Activated T-helper 1 cell treated with anti-CD3 and anti-CD28 coated beads, Interleukin-12 subunit alpha, Interleukin-12 subunit beta, Interleukin-2, Interleukin-4 antibody, amounts not matched to agents 30 ng/mL and 10 ng/mL and 1 ng/mL, durations not matched to agents 14 hours and 24 hours and 36 hours (primary cell): ENCODE data around the gene CAPZA3. TPM values are rescaled to one million over a fixed set of nuclear protein-coding genes. Genes with fewer than 3 reads are reported as not detected.
"Not testable (repeated sequence)": the region's sequence is repeated elsewhere in the genome, so short reads cannot be mapped to it uniquely, and the experiment has no call there.

Source experiments
- DNase-seq: peaks from one replicate; pipeline ENCODE4 v3.0.0; 2021; ENCODE audit warnings: low spot score
- H3K27ac Mint-ChIP-seq: one replicate; pipeline ENCODE4 v1.8.0; 2021; ENCODE audit warnings: mild to moderate bottlenecking, mixed read lengths
- H3K27me3 Mint-ChIP-seq: one replicate; pipeline ENCODE4 v1.8.0; 2022; ENCODE audit warnings: mild to moderate bottlenecking, moderate library complexity, mixed read lengths; ENCODE audit not compliant: insufficient read depth
- H3K36me3 Mint-ChIP-seq: one replicate; pipeline ENCODE4 v1.8.0; 2021; ENCODE audit warnings: low read depth, mixed read lengths
- H3K4me1 Mint-ChIP-seq: one replicate; pipeline ENCODE4 v1.8.0; 2021; ENCODE audit warnings: low read depth, mixed read lengths
- H3K4me3 Mint-ChIP-seq: one replicate; pipeline ENCODE4 v1.8.0; 2021; ENCODE audit warnings: mild to moderate bottlenecking, moderate library complexity, mixed read lengths
- H3K9me3 Mint-ChIP-seq: one replicate; pipeline ENCODE4 v1.8.0; 2021; ENCODE audit warnings: mixed read lengths
- intact Hi-C: fragments of 100-400 bp; cut with micrococcal nuclease; formaldehyde crosslinking; loops from one replicate; pipeline ENCODE4 v1.15.1; 2024
- total RNA-seq: library from RNA; stranded (reverse); gene quantifications from 2 replicates; pipeline ENCODE4 v1.2.3, GENCODE V29; 2022

CAPZA3 gene, protein sequence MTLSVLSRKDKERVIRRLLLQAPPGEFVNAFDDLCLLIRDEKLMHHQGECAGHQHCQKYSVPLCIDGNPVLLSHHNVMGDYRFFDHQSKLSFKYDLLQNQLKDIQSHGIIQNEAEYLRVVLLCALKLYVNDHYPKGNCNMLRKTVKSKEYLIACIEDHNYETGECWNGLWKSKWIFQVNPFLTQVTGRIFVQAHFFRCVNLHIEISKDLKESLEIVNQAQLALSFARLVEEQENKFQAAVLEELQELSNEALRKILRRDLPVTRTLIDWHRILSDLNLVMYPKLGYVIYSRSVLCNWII
- not detected in 2 replicates for total RNA-seq

DNA sequence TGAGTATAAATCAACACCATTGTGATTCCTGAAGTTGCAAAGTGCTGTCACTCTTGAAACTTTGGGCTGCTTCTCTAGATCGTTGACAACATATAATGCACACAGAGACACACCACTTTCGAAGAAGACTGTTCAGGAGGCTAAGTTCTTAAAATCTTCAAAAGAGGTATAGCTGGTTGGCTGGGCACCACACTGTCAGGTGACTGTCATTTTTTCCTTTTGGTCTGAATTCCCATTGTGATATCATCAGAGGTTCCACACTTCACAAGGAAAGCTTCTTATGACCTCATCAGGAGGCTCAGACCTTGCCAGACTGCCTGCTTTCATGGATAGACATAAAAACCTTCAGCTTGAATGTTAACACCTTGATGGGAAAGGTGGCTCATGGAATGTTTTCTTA lies at the start of gene CAPZA3, which contains the start of gene PLCZ1:
Gene CAPZA3 (plus strand): TSS at position 301 of the 400 bp plus-strand sequence. CDS start 150 bp downstream, outside the sequence.
Gene PLCZ1 (minus strand): TSS at position 194 of the 400 bp plus-strand sequence. CDS start 641 bp downstream, outside the sequence.
- H3K27me3 Mint-ChIP-seq: no peaks in the 10 kb centered on the region
- intact Hi-C loops: no loop called here
- peaks cover 15% of the 10 kb centered on the region for H3K9me3 Mint-ChIP-seq
- H3K4me1 Mint-ChIP-seq: no peaks in the 10 kb centered on the region
- no peak within 1 kb of the TSS for H3K4me3 Mint-ChIP-seq
- DNase-seq: no peak
- no peak within 1 kb of the TSS for H3K27ac Mint-ChIP-seq
- H3K36me3 Mint-ChIP-seq: no peaks in the 10 kb centered on the region

DNA sequence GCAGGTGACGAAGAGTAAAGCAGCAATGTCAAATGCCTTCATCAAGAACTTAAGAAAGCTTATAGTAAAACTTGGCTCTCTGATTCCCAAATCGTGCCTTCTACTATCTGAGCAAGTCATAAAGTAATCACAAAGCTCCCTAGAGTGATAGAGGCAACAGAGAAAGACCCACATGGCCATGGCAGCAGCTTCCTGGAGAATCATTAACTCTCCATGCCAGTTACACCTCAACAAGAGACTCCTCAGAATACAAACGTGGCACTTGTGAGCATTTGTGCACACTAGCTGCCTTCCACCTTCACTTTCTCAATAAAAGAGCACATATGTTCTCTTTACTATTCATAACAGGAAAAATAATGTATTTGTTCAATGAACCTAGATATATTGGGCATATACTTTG lies 48.1 kb upstream of the CAPZA3 start:
- peaks cover 18% of the 10 kb centered on the region for H3K9me3 Mint-ChIP-seq
- no peaks in the 10 kb centered on the region for H3K4me1 Mint-ChIP-seq
- DNase-seq: no peak
- H3K27ac Mint-ChIP-seq: no peak overlapping the region
- no peak overlapping the region for H3K4me3 Mint-ChIP-seq
- no peaks in the 10 kb centered on the region for H3K36me3 Mint-ChIP-seq
- no peaks in the 10 kb centered on the region for H3K27me3 Mint-ChIP-seq
- intact Hi-C loops: no loop called here

DNA sequence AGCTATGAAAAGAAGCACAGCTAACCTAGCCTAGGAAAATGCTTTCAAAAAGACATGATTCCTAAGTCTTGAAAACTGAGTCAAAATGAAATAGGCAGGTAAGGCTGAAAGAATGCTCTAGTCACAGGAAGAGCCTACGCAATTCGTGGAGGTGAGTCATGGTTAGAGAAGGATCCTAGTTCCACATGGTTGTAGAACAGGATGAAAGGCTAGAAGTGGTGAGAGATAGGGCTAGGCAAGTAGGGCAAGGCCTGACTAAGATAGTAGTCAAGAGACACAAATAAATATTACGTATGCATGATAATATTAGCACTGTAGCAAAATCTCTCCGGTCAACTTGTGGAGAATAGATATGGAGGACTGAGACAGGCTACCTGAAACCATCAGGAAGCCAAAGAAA lies 47.3 kb upstream of the CAPZA3 start:
- Mint-ChIP-seq H3K27ac (no peak overlapping the region), H3K36me3 (no peaks in the 10 kb centered on the region), H3K9me3 (peaks cover 18% of the 10 kb centered on the region), H3K4me3 (no peak overlapping the region), H3K27me3 (no peaks in the 10 kb centered on the region), H3K4me1 (no peaks in the 10 kb centered on the region)
- intact Hi-C loops: no loop called here
- no peak for DNase-seq

DNA sequence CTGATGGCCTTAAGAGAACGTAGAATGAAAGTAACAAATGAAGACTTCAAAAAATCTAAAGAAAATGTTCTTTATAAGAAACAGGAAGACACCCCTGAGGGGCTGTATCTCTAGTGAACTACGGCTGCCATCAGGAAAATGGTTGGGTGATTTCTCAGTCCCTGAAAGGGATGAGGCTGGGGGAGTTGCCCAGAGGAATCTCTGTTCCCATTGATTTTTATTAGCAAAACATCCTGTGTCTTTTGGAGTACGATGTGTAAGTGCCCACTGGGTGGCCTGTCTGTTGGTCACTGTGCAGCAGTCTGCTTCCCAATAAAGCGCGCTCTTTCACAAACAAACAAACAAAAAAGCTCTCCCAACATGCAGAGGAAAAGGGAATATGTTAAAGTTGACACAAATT lies 43.9 kb upstream of the CAPZA3 start:
- intact Hi-C loops, DNase-seq, H3K4me3 Mint-ChIP-seq, H3K36me3 Mint-ChIP-seq, H3K27me3 Mint-ChIP-seq, H3K27ac Mint-ChIP-seq, H3K4me1 Mint-ChIP-seq: not testable (repeated sequence)
- H3K9me3 Mint-ChIP-seq: peaks cover 21% of the 10 kb centered on the region

DNA sequence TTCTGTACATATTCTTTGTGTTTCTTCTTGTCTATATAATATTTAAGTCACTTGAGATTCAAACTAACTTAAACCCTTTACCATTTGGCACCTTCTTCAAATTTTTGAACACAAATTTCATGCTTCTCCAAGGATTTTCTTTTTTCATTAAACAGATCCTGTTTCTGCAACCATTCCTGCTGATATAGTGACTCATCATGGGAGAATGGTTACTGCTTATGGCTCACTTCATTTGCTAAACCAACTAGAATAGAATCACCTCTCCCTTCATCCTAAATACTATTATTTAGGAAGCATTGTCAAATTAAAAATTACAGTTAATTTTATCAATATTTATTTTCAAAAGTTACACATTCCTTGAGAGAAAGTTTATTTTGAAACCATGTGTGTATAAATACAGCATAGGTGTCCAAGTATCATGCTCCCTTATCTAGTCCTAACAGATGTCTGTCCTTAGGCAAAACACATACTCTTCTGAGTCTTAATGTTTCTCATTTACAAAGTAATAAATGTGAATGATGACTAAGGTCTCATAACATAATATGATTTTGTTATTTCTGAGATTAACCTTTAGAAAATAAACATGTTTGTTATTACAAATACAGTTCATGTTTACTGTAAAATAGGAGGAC lies 40.8 kb upstream of the CAPZA3 start:
- intact Hi-C loops: no loop called here
- DNase-seq: no peak
- Mint-ChIP-seq H3K27ac (no peak overlapping the region), H3K4me3 (no peak overlapping the region), H3K4me1 (no peaks in the 10 kb centered on the region), H3K9me3 (peaks cover 13% of the 10 kb centered on the region), H3K36me3 (no peaks in the 10 kb centered on the region), H3K27me3 (no peaks in the 10 kb centered on the region)

DNA sequence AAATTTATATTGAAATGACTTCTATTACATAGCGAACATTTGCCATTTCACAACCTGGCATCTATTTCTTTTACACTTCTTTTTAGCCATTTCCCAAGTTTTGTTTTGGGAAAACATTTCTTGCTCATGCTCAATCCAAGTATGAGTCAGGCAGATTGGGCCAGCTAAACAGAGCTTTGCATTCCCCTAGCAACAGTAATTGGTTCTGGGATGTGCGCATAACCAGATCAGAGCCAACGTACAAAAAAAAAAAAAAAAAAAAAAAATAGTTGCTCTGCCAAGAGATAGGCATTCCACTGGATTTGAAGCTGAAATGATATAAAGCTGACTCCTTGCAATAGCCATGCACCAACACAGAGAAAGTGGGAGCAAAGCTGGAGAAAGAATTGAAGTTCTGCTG lies 37.6 kb upstream of the CAPZA3 start:
- H3K9me3 Mint-ChIP-seq: peaks cover 16% of the 10 kb centered on the region
- intact Hi-C loops: no loop called here
- no peak overlapping the region for H3K4me3 Mint-ChIP-seq
- no peak for DNase-seq
- H3K27me3 Mint-ChIP-seq: no peaks in the 10 kb centered on the region
- H3K4me1 Mint-ChIP-seq: no peaks in the 10 kb centered on the region
- no peak overlapping the region for H3K27ac Mint-ChIP-seq
- no peaks in the 10 kb centered on the region for H3K36me3 Mint-ChIP-seq

DNA sequence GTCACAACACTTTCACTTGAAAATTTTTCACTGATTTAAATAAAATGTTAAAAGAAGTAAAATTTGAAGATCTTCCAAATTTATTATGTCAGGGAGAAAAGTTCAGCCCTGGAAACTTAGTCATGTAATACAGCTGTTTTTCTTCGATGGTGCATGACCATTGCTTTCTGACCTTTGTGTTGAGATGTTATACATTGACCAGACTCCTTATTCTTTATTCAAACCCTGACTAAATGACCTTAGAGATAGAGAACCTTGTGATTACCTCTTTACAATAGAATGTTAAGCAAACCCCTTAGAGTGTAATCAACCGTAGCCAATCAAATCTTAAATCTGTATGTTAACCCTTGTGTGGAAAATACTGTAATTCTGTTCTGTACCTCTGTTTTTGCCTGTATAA lies 34.6 kb upstream of the CAPZA3 start:
- Mint-ChIP-seq H3K36me3 (no peaks in the 10 kb centered on the region), H3K27me3 (no peaks in the 10 kb centered on the region), H3K27ac (no peak overlapping the region), H3K4me3 (no peak overlapping the region), H3K4me1 (no peaks in the 10 kb centered on the region), H3K9me3 (peaks cover 20% of the 10 kb centered on the region)
- no peak for DNase-seq
- intact Hi-C loops: no loop called here

DNA sequence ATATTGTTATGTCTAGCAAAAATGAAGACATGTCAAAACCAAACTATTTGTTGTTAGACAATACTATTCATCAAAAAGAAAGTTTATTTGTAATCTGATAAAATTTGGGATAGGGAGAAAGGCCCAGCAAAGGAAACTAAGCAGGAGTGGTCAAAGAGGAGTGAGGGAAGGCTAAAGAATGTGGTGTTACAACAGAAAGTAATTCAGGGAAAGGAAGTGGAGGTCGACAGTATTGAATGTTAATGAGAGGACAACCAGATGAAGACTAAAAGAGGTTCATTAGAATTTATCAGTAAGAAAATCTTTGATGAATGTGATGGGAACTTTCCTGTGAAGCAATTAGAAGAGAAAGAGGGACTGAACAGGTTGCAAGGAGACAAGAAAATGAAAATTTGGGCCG lies 34.0 kb upstream of the CAPZA3 start:
- no peak for DNase-seq

DNA sequence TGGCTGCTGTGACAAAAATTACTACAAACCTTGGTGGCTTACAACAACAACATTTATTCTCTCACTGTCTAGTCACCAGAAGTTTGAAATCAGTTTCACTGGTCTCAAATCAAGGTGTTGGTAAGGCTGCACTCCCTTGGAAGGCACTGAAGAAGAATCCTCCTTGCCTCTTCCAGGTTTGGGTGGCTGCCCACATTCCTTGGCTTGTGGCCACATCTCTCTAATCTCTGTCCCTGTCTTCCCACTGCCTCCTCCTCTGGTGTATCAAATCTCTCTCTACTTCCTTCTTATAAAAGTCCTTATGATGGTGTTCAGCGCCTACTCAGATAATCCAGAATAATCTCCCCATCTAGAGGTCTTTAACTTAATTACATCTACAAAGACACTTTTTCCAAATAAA lies 31.1 kb upstream of the CAPZA3 start:
- no peak overlapping the region for H3K4me3 Mint-ChIP-seq
- H3K4me1 Mint-ChIP-seq: no peaks in the 10 kb centered on the region
- intact Hi-C loops: no loop called here
- H3K36me3 Mint-ChIP-seq: no peaks in the 10 kb centered on the region
- H3K27ac Mint-ChIP-seq: no peak overlapping the region
- H3K27me3 Mint-ChIP-seq: no peaks in the 10 kb centered on the region
- DNase-seq: no peak
- peaks cover 23% of the 10 kb centered on the region for H3K9me3 Mint-ChIP-seq

More for the DNA sequence above, 34.0 kb upstream of the CAPZA3 start:
- H3K27ac Mint-ChIP-seq: no peak overlapping the region
- H3K4me1 Mint-ChIP-seq: no peaks in the 10 kb centered on the region
- intact Hi-C loops: no loop called here
- H3K36me3 Mint-ChIP-seq: no peaks in the 10 kb centered on the region
- no peaks in the 10 kb centered on the region for H3K27me3 Mint-ChIP-seq
- peaks cover 18% of the 10 kb centered on the region for H3K9me3 Mint-ChIP-seq
- no peak overlapping the region for H3K4me3 Mint-ChIP-seq

DNA sequence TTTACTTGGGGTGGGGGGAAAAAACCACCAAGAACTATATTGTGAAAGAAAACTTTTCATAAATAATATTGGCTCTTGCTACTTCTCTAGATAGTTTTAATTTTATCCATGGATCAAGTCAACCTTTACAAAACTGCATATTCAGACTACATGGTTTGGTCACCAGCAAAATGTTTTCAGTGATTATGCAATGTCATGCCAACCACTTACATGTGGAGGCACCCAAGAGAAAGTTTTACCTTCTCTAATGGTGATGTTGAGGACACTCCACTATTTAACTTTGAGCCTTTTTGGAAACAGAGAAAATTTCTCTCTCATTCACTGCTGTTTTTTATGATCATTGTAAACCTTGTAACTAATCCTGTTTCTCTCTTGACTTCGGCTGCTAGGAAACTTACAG lies 21.7 kb upstream of the CAPZA3 start:
- Mint-ChIP-seq H3K4me1 (no peaks in the 10 kb centered on the region), H3K4me3 (no peak overlapping the region), H3K27me3 (no peaks in the 10 kb centered on the region), H3K9me3 (no peaks in the 10 kb centered on the region), H3K27ac (no peak overlapping the region), H3K36me3 (no peaks in the 10 kb centered on the region)
- intact Hi-C loops: no loop called here
- DNase-seq: no peak

DNA sequence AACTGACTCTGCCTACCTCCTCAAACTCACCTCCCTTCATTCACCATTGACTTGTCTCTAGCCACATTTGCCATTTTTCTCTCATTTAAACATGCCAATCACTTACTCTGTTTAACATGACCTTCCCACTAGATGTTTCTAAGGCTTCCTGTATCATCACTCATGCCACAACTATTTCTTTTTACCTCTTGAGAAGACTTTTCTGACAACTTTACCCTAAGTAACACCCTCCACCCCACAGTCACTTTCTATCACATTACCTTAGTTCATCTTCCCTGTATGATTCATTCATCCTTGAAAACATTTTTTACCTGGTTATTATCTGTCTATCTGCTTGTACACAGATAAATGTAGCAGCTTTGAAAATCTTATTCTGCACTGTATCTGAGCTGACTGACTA lies 19.5 kb upstream of the CAPZA3 start:
- no peak overlapping the region for H3K27ac Mint-ChIP-seq
- no peaks in the 10 kb centered on the region for H3K9me3 Mint-ChIP-seq
- no peak for DNase-seq
- no peaks in the 10 kb centered on the region for H3K36me3 Mint-ChIP-seq
- H3K4me3 Mint-ChIP-seq: no peak overlapping the region
- no peaks in the 10 kb centered on the region for H3K27me3 Mint-ChIP-seq
- no peaks in the 10 kb centered on the region for H3K4me1 Mint-ChIP-seq
- intact Hi-C loops: no loop called here

DNA sequence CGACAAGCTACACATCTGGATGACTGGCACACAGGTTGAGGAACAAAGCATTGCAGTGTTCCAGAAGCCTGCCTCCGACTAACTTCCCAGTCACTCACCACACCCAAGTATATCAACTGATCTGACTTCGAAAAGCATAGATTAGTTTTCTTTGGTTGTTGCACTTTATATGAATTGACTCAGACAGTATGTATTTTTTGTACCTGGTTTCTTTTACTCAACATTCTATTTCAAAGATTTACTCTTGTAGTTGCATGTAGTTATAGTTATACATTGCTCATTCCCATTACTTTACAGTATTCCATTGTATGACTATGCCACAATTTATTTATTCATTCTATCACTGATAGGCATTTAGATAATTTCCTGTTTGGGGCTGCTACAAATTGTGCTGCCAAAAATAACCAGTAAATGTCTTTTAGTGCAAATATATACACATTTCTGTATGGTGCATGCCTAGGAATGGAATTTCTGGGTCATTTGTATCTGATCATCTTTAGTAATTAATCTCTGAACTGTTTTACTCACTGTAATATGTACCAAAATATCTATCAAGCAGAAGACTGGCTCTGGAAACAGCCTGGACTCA lies 17.9 kb upstream of the CAPZA3 start:
- H3K36me3 Mint-ChIP-seq: no peaks in the 10 kb centered on the region
- DNase-seq: no peak
- no peaks in the 10 kb centered on the region for H3K27me3 Mint-ChIP-seq
- no peak overlapping the region for H3K27ac Mint-ChIP-seq
- intact Hi-C loops: no loop called here
- no peaks in the 10 kb centered on the region for H3K4me1 Mint-ChIP-seq
- H3K4me3 Mint-ChIP-seq: no peak overlapping the region
- no peaks in the 10 kb centered on the region for H3K9me3 Mint-ChIP-seq

DNA sequence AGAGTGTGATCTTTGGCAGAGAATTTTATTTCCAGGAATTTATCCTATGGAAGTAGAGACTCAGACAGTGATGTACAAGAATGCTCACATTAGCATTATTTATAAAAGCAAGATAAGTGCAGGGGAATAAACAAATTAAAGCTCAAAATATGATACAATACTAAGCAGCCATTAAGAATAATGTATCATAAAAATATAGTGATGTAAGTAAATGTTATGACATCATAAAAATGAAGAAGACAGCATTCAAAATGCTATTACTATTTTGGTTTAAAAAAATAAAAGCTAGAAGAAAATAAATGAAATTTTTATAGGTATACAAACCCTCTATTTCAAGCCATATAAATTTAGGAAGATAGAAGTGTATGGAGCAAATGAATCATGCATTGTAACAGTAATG lies 17.2 kb upstream of the CAPZA3 start:
- DNase-seq: no peak
- Mint-ChIP-seq H3K36me3 (no peaks in the 10 kb centered on the region), H3K4me3 (no peak overlapping the region), H3K27ac (no peak overlapping the region), H3K9me3 (no peaks in the 10 kb centered on the region), H3K27me3 (no peaks in the 10 kb centered on the region), H3K4me1 (no peaks in the 10 kb centered on the region)
- intact Hi-C loops: no loop called here
